Astrocyte (in vitro differentiated cells and primary cell): Measurements from ENCODE around the gene CDCA5. TPM values are rescaled to one million over a fixed set of nuclear protein-coding genes. Genes with fewer than 3 reads are reported as not detected.

ENCODE experiments used
- DNase-seq: peaks from one replicate; pipeline ENCODE4 v3.0.0-alpha.2; 2010; ENCODE audit warnings: low read depth
- FAIRE-seq: peaks from 2 replicates; lab custom pipeline; 2011; peaks lifted over from hg19 to GRCh38; lab: Jason Lieb, UNC
- H2AFZ ChIP-seq: 2 replicates; pipeline ENCODE4 v1.6.0; 2012; ENCODE audit warnings: low read depth, low read length, inconsistent platforms
- H3K27ac ChIP-seq: 2 replicates; pipeline ENCODE4 v1.5.1; 2011; ENCODE audit warnings: low read depth, low read length, inconsistent platforms
- H3K27me3 ChIP-seq: 2 replicates; pipeline ENCODE4 v1.6.0; 2011; ENCODE audit warnings: low read length, inconsistent platforms; ENCODE audit not compliant: insufficient read depth
- H3K36me3 ChIP-seq: 2 replicates; pipeline ENCODE4 v1.5.1; 2011; ENCODE audit warnings: low read length, inconsistent platforms; ENCODE audit not compliant: insufficient read depth
- H3K4me1 ChIP-seq: 2 replicates; pipeline ENCODE4 v1.5.1; 2011; ENCODE audit warnings: low read length, inconsistent platforms; ENCODE audit not compliant: insufficient read depth
- H3K4me2 ChIP-seq: 2 replicates; pipeline ENCODE4 v1.6.0; 2012; ENCODE audit warnings: low read length, inconsistent platforms
- H3K4me3 ChIP-seq: 2 replicates; pipeline ENCODE4 v1.5.1; 2011; ENCODE audit warnings: low read depth, mild to moderate bottlenecking, low read length, inconsistent platforms; ENCODE audit not compliant: insufficient read depth
- H3K79me2 ChIP-seq: 2 replicates; pipeline ENCODE4 v1.6.0; 2012; ENCODE audit warnings: mild to moderate bottlenecking, low read length, inconsistent platforms; ENCODE audit not compliant: insufficient read depth
- H3K9ac ChIP-seq: 2 replicates; pipeline ENCODE4 v1.6.0; 2012; ENCODE audit warnings: mild to moderate bottlenecking, low read length, inconsistent platforms
- H3K9me3 ChIP-seq: 2 replicates; pipeline ENCODE4 v1.5.1; 2012; ENCODE audit warnings: low read depth, mild to moderate bottlenecking, low read length, inconsistent platforms; ENCODE audit not compliant: insufficient read depth
- H4K20me1 ChIP-seq: 2 replicates; pipeline ENCODE4 v1.6.0; 2012; ENCODE audit warnings: low read length, inconsistent platforms; ENCODE audit not compliant: insufficient read depth
- H3K27ac Mint-ChIP-seq: one replicate; pipeline ENCODE4 v1.8.0; 2021; ENCODE audit warnings: mild to moderate bottlenecking, mixed read lengths; ENCODE audit not compliant: unreplicated experiment
- H3K27me3 Mint-ChIP-seq: one replicate; pipeline ENCODE4 v1.8.0; 2021; ENCODE audit warnings: low read depth, mixed read lengths; ENCODE audit not compliant: unreplicated experiment
- H3K36me3 Mint-ChIP-seq: one replicate; pipeline ENCODE4 v1.8.0; 2021; ENCODE audit warnings: low read depth, mixed read lengths; ENCODE audit not compliant: unreplicated experiment
- H3K4me1 Mint-ChIP-seq: one replicate; pipeline ENCODE4 v1.8.0; 2021; ENCODE audit warnings: low read depth, mixed read lengths; ENCODE audit not compliant: unreplicated experiment
- H3K4me3 Mint-ChIP-seq: one replicate; pipeline ENCODE4 v1.8.0; 2021; ENCODE audit warnings: mild to moderate bottlenecking, moderate library complexity, mixed read lengths; ENCODE audit not compliant: unreplicated experiment
- H3K9me3 Mint-ChIP-seq: one replicate; pipeline ENCODE4 v1.8.0; 2021; ENCODE audit warnings: mild to moderate bottlenecking, mixed read lengths; ENCODE audit not compliant: unreplicated experiment
- CTCF ChIP-seq: IDR thresholded peaks from 2 replicates; pipeline ENCODE4 v1.5.1; 2011; ENCODE audit warnings: low read depth, mild to moderate bottlenecking, inconsistent platforms, low read length, moderate library complexity; ENCODE audit not compliant: insufficient read depth
- EZH2 ChIP-seq: IDR thresholded peaks from 2 replicates; pipeline ENCODE4 v1.6.1; 2012; ENCODE audit warnings: mild to moderate bottlenecking, low read length, inconsistent platforms; ENCODE audit not compliant: insufficient read depth
- total RNA-seq: library from RNA; stranded (reverse); gene quantifications from 2 replicates; pipeline ENCODE4 v1.2.1, GENCODE V29; 2021

Gene CDCA5
- total RNA-seq, 1 donor from 2014 or later = 6.3 TPM

- H3K4me3 Mint-ChIP-seq = no peak overlapping the region
- FAIRE-seq (no peak), DNase-seq (no peak)
- no peaks in the 10 kb centered on the region for H3K36me3 ChIP-seq
- H3K9me3 Mint-ChIP-seq = no peaks in the 10 kb centered on the region
- H3K27me3 ChIP-seq = peaks cover 3% of the 10 kb centered on the region
- no peak overlapping the region for H3K4me2 ChIP-seq
- H3K36me3 Mint-ChIP-seq = no peaks in the 10 kb centered on the region
- H3K27ac ChIP-seq = no peak overlapping the region
- H4K20me1 ChIP-seq = no peaks in the 10 kb centered on the region
- no peak overlapping the region for H3K4me3 ChIP-seq
- no peak overlapping the region for H2AFZ ChIP-seq
- H3K27ac Mint-ChIP-seq = no peak overlapping the region
- TF ChIP-seq EZH2 = no peak
- TF ChIP-seq CTCF = no peak
- H3K9ac ChIP-seq = no peak overlapping the region
- no peaks in the 10 kb centered on the region for H3K9me3 ChIP-seq
- H3K27me3 Mint-ChIP-seq = peaks cover 36% of the 10 kb centered on the region
- no peaks in the 10 kb centered on the region for H3K4me1 Mint-ChIP-seq
- H3K79me2 ChIP-seq = no peaks in the 10 kb centered on the region
- H3K4me1 ChIP-seq = no peaks in the 10 kb centered on the region
Measured at GRCh38 chr11:65053827-65054508, 29.9 kb downstream of the CDCA5 start.

- Histone ChIP-seq H3K36me3 (no peaks in the 10 kb centered on the region), H3K4me1 (no peaks in the 10 kb centered on the region), H3K79me2 (no peaks in the 10 kb centered on the region), H3K4me2 (no peak overlapping the region), H2AFZ (no peak overlapping the region), H3K9me3 (no peaks in the 10 kb centered on the region), H4K20me1 (no peaks in the 10 kb centered on the region), H3K4me3 (no peak overlapping the region), H3K9ac (no peak overlapping the region), H3K27me3 (peaks cover 3% of the 10 kb centered on the region), H3K27ac (no peak overlapping the region)
- H3K4me3 Mint-ChIP-seq = no peak overlapping the region
- peaks cover 6% of the 10 kb centered on the region for H3K36me3 Mint-ChIP-seq
- H3K27ac Mint-ChIP-seq = no peak overlapping the region
- no peak for FAIRE-seq
- H3K9me3 Mint-ChIP-seq = no peaks in the 10 kb centered on the region
- TF ChIP-seq CTCF (no peak), EZH2 (no peak)
- no peaks in the 10 kb centered on the region for H3K4me1 Mint-ChIP-seq
- no peak for DNase-seq
- peaks cover 31% of the 10 kb centered on the region for H3K27me3 Mint-ChIP-seq
Measured at GRCh38 chr11:65051398-65051858, 32.4 kb downstream of the CDCA5 start.
